ACC112 (cell line): ENCODE data around the gene VIP.

Source experiments
- H2AFZ ChIP-seq: fragments of 200-600 bp; sonication (generic); one replicate; pipeline ENCODE4 v1.6.0; 2017; ENCODE audit warnings: antibody characterized with exemption, low read length; ENCODE audit not compliant: unreplicated experiment
- H3K27ac ChIP-seq: fragments of 200-600 bp; sonication (generic); 2 replicates; pipeline ENCODE4 v1.5.1; 2014; ENCODE audit warnings: low read depth, mild to moderate bottlenecking, antibody characterized with exemption, low read length, moderate library complexity
- H3K27me3 ChIP-seq: fragments of 200-600 bp; sonication (generic); 2 replicates; pipeline ENCODE4 v1.6.1; 2014; ENCODE audit warnings: mild to moderate bottlenecking, antibody characterized with exemption, low read length, moderate library complexity, mixed read lengths; ENCODE audit not compliant: insufficient read depth
- H3K36me3 ChIP-seq: fragments of 200-600 bp; sonication (generic); 2 replicates; pipeline ENCODE4 v1.6.1; 2016; ENCODE audit warnings: mild to moderate bottlenecking, antibody characterized with exemption, low read length, moderate library complexity, mixed read lengths; ENCODE audit not compliant: insufficient read depth
- H3K4me1 ChIP-seq: fragments of 200-600 bp; sonication (generic); one replicate; pipeline ENCODE4 v1.6.1; 2016; ENCODE audit warnings: low read length, mixed read lengths; ENCODE audit not compliant: insufficient read depth, unreplicated experiment, control insufficient read depth
- H3K4me3 ChIP-seq: fragments of 200-600 bp; sonication (generic); 2 replicates; pipeline ENCODE4 v1.5.1; 2014; ENCODE audit warnings: mild to moderate bottlenecking, low read depth, low read length
- H3K79me2 ChIP-seq: fragments of 200-600 bp; sonication (generic); one replicate; pipeline ENCODE4 v1.6.0; 2016; ENCODE audit warnings: low read length; ENCODE audit not compliant: control insufficient read depth, unreplicated experiment, insufficient read depth

VIP gene

GRCh38 chr6:152776833-152777232 is 26.2 kb downstream of the VIP start:
- Histone ChIP-seq H3K79me2 (no peaks in the 10 kb centered on the region), H3K36me3 (no peaks in the 10 kb centered on the region), H3K4me1 (no peaks in the 10 kb centered on the region), H3K27me3 (peaks cover 5% of the 10 kb centered on the region; the same call in 1 of the 2 replicates), H2AFZ (no peak overlapping the region), H3K27ac (no peak overlapping the region), H3K4me3 (no peak overlapping the region)

DNA sequence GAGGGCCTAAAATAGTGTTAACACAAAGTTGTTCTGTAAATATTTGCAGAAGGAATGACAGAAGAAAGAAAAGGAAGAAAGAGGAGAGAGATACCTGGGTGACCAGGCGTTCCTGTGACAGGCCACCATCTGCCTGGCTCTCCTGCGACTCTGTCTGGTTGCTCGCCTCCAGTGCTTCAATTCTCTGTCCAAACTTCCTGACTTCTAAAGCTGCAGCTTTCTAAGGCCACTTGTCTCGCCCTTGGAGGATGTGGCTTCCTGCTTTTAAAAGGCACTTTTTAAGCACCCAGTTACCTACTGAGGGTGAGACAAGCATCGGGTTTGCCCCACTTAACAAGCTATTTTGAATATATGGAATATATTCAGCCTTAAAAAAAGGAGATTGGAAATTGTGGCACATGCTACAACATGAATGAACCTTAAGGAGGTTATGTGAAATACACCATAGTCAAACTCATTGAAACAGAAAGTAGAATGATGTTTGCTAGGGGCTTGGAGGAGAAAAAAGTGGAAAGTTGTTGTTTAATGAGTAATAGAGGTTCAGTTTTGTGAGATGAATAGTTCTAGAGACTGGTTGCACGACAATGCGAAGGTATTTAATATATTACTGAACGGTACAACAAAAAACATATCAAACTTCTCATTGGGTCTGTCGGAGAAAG is 32.8 kb downstream of the VIP start:
- no peaks in the 10 kb centered on the region for H3K4me1 ChIP-seq
- H3K4me3 ChIP-seq, result no peak overlapping the region
- no peaks in the 10 kb centered on the region for H3K79me2 ChIP-seq
- no peaks in the 10 kb centered on the region for H3K36me3 ChIP-seq
- H3K27ac ChIP-seq, result no peak overlapping the region
- H3K27me3 ChIP-seq, result peaks cover 6% of the 10 kb centered on the region; the same call in 1 of the 2 replicates
- H2AFZ ChIP-seq, result no peak overlapping the region

DNA sequence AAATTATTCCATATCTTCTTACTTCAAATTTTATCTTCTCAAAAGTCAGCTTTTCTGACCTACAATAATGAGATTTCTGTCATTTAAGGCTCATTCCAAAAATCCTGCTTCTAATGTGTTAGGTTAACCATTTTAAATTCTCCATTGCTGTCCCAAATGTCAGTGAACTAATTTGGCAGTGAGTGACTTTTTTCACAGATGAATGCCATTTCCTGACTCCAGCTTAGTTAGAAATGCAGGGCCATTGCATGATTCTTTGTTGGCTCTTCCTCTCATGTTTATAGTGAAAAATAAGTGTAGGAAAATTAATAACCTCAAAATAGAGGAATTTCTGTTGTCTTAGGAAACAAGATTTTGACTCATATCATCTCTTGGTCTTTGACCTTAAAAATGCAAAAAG is 44.1 kb downstream of the VIP start:
- Histone ChIP-seq H3K36me3 (no peaks in the 10 kb centered on the region), H2AFZ (no peak overlapping the region), H3K27me3 (peaks cover 40% of the 10 kb centered on the region), H3K4me1 (no peaks in the 10 kb centered on the region), H3K27ac (no peak overlapping the region), H3K79me2 (no peaks in the 10 kb centered on the region), H3K4me3 (no peak overlapping the region)

DNA sequence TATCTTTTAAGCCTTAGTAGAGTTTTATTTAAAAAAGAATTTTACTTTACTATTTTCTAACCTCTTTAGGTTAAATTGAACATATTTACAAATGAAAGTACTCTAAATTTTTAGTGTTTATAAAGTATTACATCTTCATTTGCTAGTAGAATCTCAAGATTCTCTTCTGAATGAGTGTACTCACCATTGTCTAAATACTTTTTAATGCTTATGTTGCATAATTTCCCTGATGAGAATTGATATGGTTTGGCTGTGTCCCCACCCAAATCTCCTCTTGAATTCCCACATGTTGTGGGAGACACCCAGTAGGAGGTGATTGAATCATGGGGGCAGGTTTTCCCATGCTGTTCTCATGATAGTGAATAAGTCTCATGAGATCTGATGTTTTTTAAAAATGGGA is 53.6 kb downstream of the VIP start:
- Histone ChIP-seq H2AFZ (no peak overlapping the region), H3K36me3 (no peaks in the 10 kb centered on the region), H3K4me3 (no peak overlapping the region), H3K4me1 (no peaks in the 10 kb centered on the region), H3K27me3 (peaks cover 5% of the 10 kb centered on the region; the same call in 1 of the 2 replicates), H3K27ac (no peak overlapping the region), H3K79me2 (no peaks in the 10 kb centered on the region)
